ENCODE measurements around the gene NUCB1.
A peak's percentile ranks its signal among the peaks of the same experiment; 100 is the strongest.

Gene NUCB1

DNA sequence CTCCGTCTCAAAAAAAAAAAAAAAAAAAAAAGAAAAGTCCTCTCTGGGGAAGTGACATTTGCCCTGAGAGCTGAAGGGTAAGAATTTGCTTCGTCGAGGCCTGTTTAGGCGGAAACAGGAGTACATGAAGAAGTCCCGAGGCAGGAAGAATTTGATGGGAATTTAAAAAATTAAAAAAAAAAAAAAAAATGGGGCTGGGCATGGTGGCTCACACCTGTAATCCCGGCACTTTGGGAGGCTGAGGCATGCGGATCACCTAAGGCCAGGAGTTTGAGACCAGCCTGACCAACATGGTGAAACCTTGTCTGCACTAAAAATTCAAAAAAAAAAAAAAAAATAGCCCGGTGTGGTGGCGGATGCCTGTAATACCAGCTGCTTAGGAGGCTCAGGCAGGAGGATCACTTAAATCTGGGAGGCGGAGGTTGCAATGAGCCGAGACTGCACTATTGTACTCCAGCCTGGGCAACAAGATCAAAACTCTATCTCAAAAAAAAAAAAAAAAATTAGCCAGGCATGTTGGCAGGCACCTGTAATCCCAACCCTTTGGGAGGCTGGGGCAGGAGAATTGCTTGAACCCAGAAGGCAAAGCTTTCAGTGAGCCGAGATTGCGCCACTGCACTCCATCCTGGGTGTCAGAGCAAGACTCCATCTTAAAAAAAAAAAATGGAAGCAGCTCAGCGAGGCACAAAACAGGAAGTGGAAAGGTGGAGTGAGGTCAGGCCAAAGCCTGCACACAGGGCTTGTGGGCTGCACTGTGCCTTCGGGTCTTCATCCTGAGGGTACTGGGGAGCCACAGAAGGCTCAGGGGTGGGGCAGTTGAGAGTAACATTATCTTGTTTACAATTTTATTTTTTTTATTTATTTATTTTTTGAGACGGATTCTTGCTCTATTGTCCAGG is 59.5 kb downstream of the NUCB1 start:
- Histone ChIP-seq H3K4me3 (replicated peaks; ENCODE audit: low read depth, low read length) (no peak overlapping the region), H3K36me3 (ENCODE audit: control insufficient read depth, insufficient read depth, low read length) (peaks cover 12% of the 10 kb centered on the region), H3K27me3 (replicated peaks; ENCODE audit: control insufficient read depth, insufficient read depth, low read length) (no peaks in the 10 kb centered on the region)
- DNase-seq (ENCODE audit: extremely low read depth, insufficient read length), result no peak
- TF ChIP-seq CTCF (IDR thresholded peaks at IDR 0.05; ENCODE audit: insufficient read depth, low read length, poor library complexity, severe bottlenecking), result no peak

DNA sequence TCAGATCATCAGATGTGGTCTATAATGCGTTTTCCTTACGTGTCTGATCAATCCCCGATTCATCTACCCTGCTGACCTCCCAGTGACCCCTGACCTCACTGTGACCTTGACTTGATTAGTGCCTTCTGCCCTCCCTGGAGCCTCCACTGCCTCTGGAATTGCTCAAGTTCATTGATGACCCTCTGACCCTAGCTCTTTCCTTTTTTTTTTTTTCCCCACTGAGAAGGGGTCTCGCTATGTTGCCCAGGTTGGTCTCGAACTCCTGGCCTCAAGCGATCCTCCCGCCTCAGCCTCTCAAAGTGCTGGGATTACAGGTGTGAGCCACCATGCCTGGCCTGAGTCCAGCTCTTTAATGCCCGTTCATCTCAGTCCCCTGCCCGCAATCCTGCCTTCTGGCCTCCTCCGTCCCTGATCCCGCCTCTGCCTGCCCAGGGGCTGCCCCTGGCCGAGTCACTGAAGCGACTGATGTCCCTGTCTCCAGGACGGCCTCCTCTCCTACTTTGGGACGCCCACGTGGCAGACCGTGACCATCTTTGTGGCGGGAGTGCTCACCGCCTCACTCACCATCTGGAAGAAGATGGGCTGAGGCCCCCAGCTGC is 61.0 kb downstream of the NUCB1 start:
- TF ChIP-seq CTCF (IDR thresholded peaks at IDR 0.05; ENCODE audit: insufficient read depth, low read length, poor library complexity, severe bottlenecking), result no peak
- no peak for DNase-seq (ENCODE audit: extremely low read depth, insufficient read length)
- Histone ChIP-seq H3K4me3 (replicated peaks; ENCODE audit: low read depth, low read length) (no peak overlapping the region), H3K27me3 (replicated peaks; ENCODE audit: control insufficient read depth, insufficient read depth, low read length) (no peaks in the 10 kb centered on the region), H3K36me3 (ENCODE audit: control insufficient read depth, insufficient read depth, low read length) (peaks cover 10% of the 10 kb centered on the region)

DNA sequence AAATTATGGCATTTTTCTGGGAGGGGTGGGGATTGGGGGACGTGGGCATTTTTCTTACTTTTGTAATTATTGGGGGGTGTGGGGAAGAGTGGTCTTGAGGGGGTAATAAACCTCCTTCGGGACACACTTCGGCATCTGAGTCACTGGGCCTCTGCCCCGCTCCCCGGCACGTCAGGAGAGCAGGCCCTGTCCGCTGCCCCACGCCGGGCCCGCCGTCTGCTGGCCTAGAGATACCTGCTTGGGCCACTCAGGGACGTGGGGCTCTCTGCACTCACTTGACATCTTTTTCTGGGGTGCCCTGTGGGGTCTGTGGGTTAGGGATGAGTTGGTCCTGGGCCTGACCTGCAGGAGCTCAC is 61.5 kb downstream of the NUCB1 start:
- Histone ChIP-seq H3K27me3 (replicated peaks; ENCODE audit: control insufficient read depth, insufficient read depth, low read length) (no peaks in the 10 kb centered on the region), H3K4me3 (replicated peaks; ENCODE audit: low read depth, low read length) (no peak overlapping the region), H3K36me3 (ENCODE audit: control insufficient read depth, insufficient read depth, low read length) (peaks cover 7% of the 10 kb centered on the region)
- TF ChIP-seq CTCF (IDR thresholded peaks at IDR 0.05; ENCODE audit: insufficient read depth, low read length, poor library complexity, severe bottlenecking), result no peak
- no peak for DNase-seq (ENCODE audit: extremely low read depth, insufficient read length)

DNA sequence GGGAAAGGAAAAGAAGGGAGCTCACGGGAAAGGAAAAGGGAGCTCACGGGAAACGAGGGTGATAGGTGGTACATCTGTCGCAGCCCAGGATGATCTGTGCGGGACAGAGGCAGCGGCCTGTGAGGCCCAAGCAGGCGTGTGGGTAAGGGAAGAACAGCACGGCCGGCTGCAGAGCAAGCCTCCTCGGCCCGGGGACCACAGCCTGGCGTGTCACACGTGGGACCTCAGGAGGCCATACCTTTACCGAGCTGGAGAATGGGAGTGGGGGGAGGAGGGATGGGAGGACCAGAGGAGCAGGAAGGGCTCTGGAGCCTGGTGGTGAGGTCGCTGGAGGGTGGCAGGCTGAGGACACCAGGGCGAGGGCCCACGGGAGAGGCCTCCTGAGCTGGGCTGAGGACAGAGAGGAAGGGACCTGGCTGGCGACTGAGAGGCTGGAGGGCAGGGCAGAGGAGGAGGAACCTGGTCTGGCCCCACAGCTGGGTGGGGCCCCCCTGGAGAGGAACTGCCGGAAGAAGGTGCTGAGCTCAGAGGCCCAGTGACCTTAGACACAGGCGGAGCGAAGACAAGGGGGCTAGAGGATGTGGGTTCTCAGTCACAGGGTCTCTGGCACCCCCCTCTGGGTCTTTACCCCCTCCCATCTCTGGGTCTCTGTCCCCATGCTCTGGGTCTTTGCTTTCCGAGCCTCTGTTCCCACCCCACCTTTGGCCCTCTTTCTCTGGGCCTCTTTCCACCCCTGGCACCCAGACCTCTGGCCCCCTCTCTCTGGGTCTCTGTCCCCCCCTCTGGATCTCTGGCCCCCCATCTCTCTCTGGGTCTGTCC is 62.1 kb downstream of the NUCB1 start:
- Histone ChIP-seq H3K36me3 (ENCODE audit: control insufficient read depth, insufficient read depth, low read length) (peaks cover 7% of the 10 kb centered on the region), H3K4me3 (replicated peaks; ENCODE audit: low read depth, low read length) (peak overlapping the region; percentile 15), H3K27me3 (replicated peaks; ENCODE audit: control insufficient read depth, insufficient read depth, low read length) (no peaks in the 10 kb centered on the region)
- DNase-seq (ENCODE audit: extremely low read depth, insufficient read length), result peak; percentile 80
- TF ChIP-seq CTCF (IDR thresholded peaks at IDR 0.05; ENCODE audit: insufficient read depth, low read length, poor library complexity, severe bottlenecking), result no peak

- H3K4me3 ChIP-seq (replicated peaks; ENCODE audit: low read depth, low read length), result peak overlapping the region; percentile 15
- peaks cover 6% of the 10 kb centered on the region for H3K36me3 ChIP-seq (ENCODE audit: control insufficient read depth, insufficient read depth, low read length)
- no peaks in the 10 kb centered on the region for H3K27me3 ChIP-seq (replicated peaks; ENCODE audit: control insufficient read depth, insufficient read depth, low read length)
- no peak for DNase-seq (ENCODE audit: extremely low read depth, insufficient read length)
- TF ChIP-seq CTCF (IDR thresholded peaks at IDR 0.05; ENCODE audit: insufficient read depth, low read length, poor library complexity, severe bottlenecking), result no peak
Measured at GRCh38 chr19:48962849-48963165, 62.7 kb downstream of the NUCB1 start.
